Measurements from ENCODE around the gene HMGN5. TPM values are rescaled to one million over a fixed set of nuclear protein-coding genes. Genes with fewer than 3 reads are reported as not detected.

The HMGN5 gene
- total and polyA plus RNA-seq, 2 of the 4 experiments (the other 2 are of a cell fraction): 0.72 to 3.4 TPM

DNA sequence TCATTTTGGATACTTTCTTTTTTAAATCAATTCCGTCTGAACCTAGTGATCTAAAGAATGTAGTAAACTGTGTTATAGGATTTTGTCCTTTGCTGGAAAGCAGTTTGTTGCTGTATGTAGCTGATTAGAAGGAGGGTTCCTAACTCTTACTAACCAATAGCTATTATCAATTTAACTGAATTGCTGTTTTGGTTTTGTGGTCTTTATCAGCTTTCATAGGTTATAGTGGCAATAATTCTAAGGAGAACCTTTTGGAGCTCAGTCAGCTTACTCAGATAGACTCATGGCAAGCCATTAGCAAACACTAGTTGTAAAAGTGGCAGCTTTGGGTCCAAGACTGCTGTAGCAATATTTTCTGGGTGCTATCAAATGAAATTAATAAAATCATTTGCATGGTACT, 29.8 kb upstream of the HMGN5 start:
- Histone ChIP-seq H3K23ac (ENCODE audit: low read depth, low read length) (no peak overlapping the region), H3K4me1 (ENCODE audit: control insufficient read depth, insufficient read depth, low read length) (no peaks in the 10 kb centered on the region), H4K8ac (ENCODE audit: low read depth in 2 of 2, low read length in 2 of 2) (no peak overlapping the region), H3K9ac (ENCODE audit: low read depth, low read length) (no peak overlapping the region), H3K4me3 (ENCODE audit: insufficient read depth, low read depth, low read length) (no peak overlapping the region), H3K79me1 (ENCODE audit: low read depth in 1 of 2, low read length in 2 of 2) (peaks cover 0 to 7% of the 10 kb centered on the region in 2 experiments; a peak in 1 of 4 replicates), H3K27me3 (ENCODE audit: control insufficient read depth, insufficient read depth, low read length) (no peaks in the 10 kb centered on the region), H3K9me1 (ENCODE audit: insufficient read depth, low read length) (no peaks in the 10 kb centered on the region; the same call in 1 of the 2 replicates), H2BK15ac (ENCODE audit: low read depth, low read length) (no peak overlapping the region), H2AK5ac (ENCODE audit: low read depth, low read length) (no peak overlapping the region), H4K91ac (ENCODE audit: insufficient read depth, low read depth, low read length) (no peak overlapping the region), H2BK5ac (ENCODE audit: low read depth, low read length, poor library complexity, severe bottlenecking) (no peak overlapping the region), H3K4me2 (ENCODE audit: low read depth, low read length) (no peak overlapping the region), H2BK20ac (ENCODE audit: low read depth, low read length) (no peak overlapping the region), H3K4ac (ENCODE audit: low read depth, low read length) (no peak overlapping the region), H3K9me3 (ENCODE audit: control insufficient read depth, insufficient read depth, low read length) (no peaks in the 10 kb centered on the region), H4K20me1 (ENCODE audit: insufficient read depth, low read length) (no peaks in the 10 kb centered on the region; the same call in 1 of the 2 replicates), H3K27ac (ENCODE audit: insufficient read depth, low read length) (no peak overlapping the region), H2AFZ (replicated peaks; ENCODE audit: low read length, poor library complexity) (no peak overlapping the region), H2BK120ac (ENCODE audit: low read depth, low read length) (no peak overlapping the region), H3K18ac (ENCODE audit: low read depth, low read length) (no peak overlapping the region), H2AK9ac (replicated peaks; ENCODE audit: low read depth, low read length, poor library complexity) (no peak overlapping the region), H3K14ac (replicated peaks; ENCODE audit: low read depth, low read length) (no peak overlapping the region), H4K5ac (ENCODE audit: low read depth, low read length) (no peak overlapping the region), H3K36me3 (ENCODE audit: control insufficient read depth, insufficient read depth, low read length) (no peaks in the 10 kb centered on the region), H3K56ac (ENCODE audit: extremely low read depth, insufficient read depth, low read length) (no peak overlapping the region)
- TF ChIP-seq BHLHE40 (IDR thresholded peaks at IDR 0.05; ENCODE audit: low read depth, low read length) (no peak), USF2 (IDR thresholded peaks at IDR 0.05; ENCODE audit: low read depth, low read length) (no peak), ELK1 (IDR thresholded peaks at IDR 0.05; ENCODE audit: borderline replicate concordance, low read depth, low read length) (no peak), MAZ (IDR thresholded peaks at IDR 0.05; ENCODE audit: borderline replicate concordance, low read depth, low read length) (no peak), NFE2L2 (IDR thresholded peaks at IDR 0.05; ENCODE audit: low read depth, low read length) (no peak), SMC3 (IDR thresholded peaks at IDR 0.05; ENCODE audit: low read depth, low read length) (no peak)
- CTCF ChIA-PET: no interaction called here
- intact Hi-C loops (cut with micrococcal nuclease): no loop called here
- POLR2A ChIA-PET (ENCODE audit: unreplicated experiment): no interaction called here
- dilution Hi-C loops (cut with HindIII; ENCODE audit: low sequenced_read_pairs, unreplicated experiment): no loop called here
- WGBS, 2 experiments (ENCODE audit: extremely low coverage in 2 of 2, insufficient read length in 1 of 2): no CpG with 5 or more reads among the region's 1 CpG
- in situ Hi-C loops (cut with MboI; ENCODE audit: low sequenced_read_pairs): no loop called here
- no TSS peak for BruUV-seq (replicated peaks)
- DNase-seq: no peak
- no peak for ATAC-seq (ENCODE audit: low read depth)
